Smooth muscle cell (in vitro differentiated cells): ENCODE results near the gene RXFP1. TPM values are rescaled to one million over a fixed set of nuclear protein-coding genes. Genes with fewer than 3 reads are reported as not detected.

Experiments used
- DNase-seq: peaks from one replicate; lab custom pipeline; 2025; ENCODE audit not compliant: unreplicated experiment; lab: John Stamatoyannopoulos, UW
- H2AFZ ChIP-seq: fragments of 200-600 bp; sonication (generic); 2 replicates; pipeline ENCODE4 v1.6.0; 2016; ENCODE audit warnings: antibody characterized with exemption, low read depth, mild to moderate bottlenecking
- H3F3A ChIP-seq: fragments of 200-600 bp; sonication (generic); 2 replicates; pipeline ENCODE4 v1.6.0; 2017; ENCODE audit warnings: antibody characterized with exemption, low read depth
- H3K27ac ChIP-seq: fragments of 200-600 bp; sonication (generic); 2 replicates; pipeline ENCODE4 v1.5.1; 2016; ENCODE audit warnings: low read depth, mild to moderate bottlenecking
- H3K27me3 ChIP-seq: fragments of 200-600 bp; sonication (generic); 2 replicates; pipeline ENCODE4 v1.6.1; 2016; ENCODE audit warnings: low read depth, mild to moderate bottlenecking
- H3K36me3 ChIP-seq: fragments of 200-600 bp; sonication (generic); 2 replicates; pipeline ENCODE4 v1.5.1; 2016; ENCODE audit warnings: low read depth
- H3K4me1 ChIP-seq: fragments of 200-600 bp; sonication (generic); 2 replicates; pipeline ENCODE4 v1.5.1; 2016; ENCODE audit warnings: low read depth
- H3K4me2 ChIP-seq: fragments of 200-600 bp; sonication (generic); 2 replicates; pipeline ENCODE4 v1.6.0; 2016; ENCODE audit warnings: mild to moderate bottlenecking
- H3K4me3 ChIP-seq: fragments of 200-600 bp; sonication (generic); 2 replicates; pipeline ENCODE4 v1.5.1; 2016; ENCODE audit warnings: mild to moderate bottlenecking
- H3K79me2 ChIP-seq: fragments of 200-600 bp; sonication (generic); 2 replicates; pipeline ENCODE4 v1.6.0; 2016; ENCODE audit warnings: low read depth, mild to moderate bottlenecking
- H3K9ac ChIP-seq: fragments of 200-600 bp; sonication (generic); 2 replicates; pipeline ENCODE4 v1.6.0; 2016; ENCODE audit warnings: low read depth
- H3K9me3 ChIP-seq: fragments of 200-600 bp; sonication (generic); replicated peaks from 2 replicates; pipeline ENCODE4 v1.5.1; 2016; ENCODE audit warnings: low read depth
- H4K20me1 ChIP-seq: fragments of 200-600 bp; sonication (generic); 2 replicates; pipeline ENCODE4 v1.6.0; 2016; ENCODE audit warnings: low read depth
- CTCF ChIP-seq: fragments of 200-600 bp; sonication (generic); IDR thresholded peaks from 2 replicates; pipeline ENCODE4 v1.5.1; 2017; ENCODE audit warnings: borderline replicate concordance, mild to moderate bottlenecking, antibody characterized with exemption; ENCODE audit not compliant: insufficient read depth, poor library complexity, severe bottlenecking
- WGBS: methylation state at CpG from one replicate; pipeline ENCODE4 v1.1.7; 2016; ENCODE audit warnings: low lambda C conversion rate; 5-methylcytosine and 5-hydroxymethylcytosine counted together
- polyA plus RNA-seq: library from polyadenylated mRNA; unstranded; fragments of >200 nt; fragmentation: Nextera tagmentation; extraction: Ambion mirVana; gene quantifications from 2 replicates; pipeline ENCODE4 v1.2.1, GENCODE V29; 2016
- total RNA-seq: library from RNA; depleted of rRNA; stranded (reverse); fragments of >200 nt; gene quantifications from 2 replicates; pipeline ENCODE4 v1.2.3, GENCODE V29; 2014

RXFP1 gene
- total and polyA plus RNA-seq, 2 experiments from 2014 or later, result not detected

GRCh38 chr4:158630893-158631292, 109.2 kb downstream of the RXFP1 start:
- H3F3A ChIP-seq, result no peaks in the 10 kb centered on the region
- no peak overlapping the region for H3K27ac ChIP-seq
- H3K4me2 ChIP-seq, result no peak overlapping the region
- no peak for DNase-seq
- H3K9me3 ChIP-seq, result no peaks in the 10 kb centered on the region
- H4K20me1 ChIP-seq, result no peaks in the 10 kb centered on the region
- H3K79me2 ChIP-seq, result no peaks in the 10 kb centered on the region
- peaks cover 13% of the 10 kb centered on the region for H3K27me3 ChIP-seq
- H3K4me3 ChIP-seq, result no peak overlapping the region
- WGBS, result 25% methylated on average over 1 of the region's 1 CpG
- no peak overlapping the region for H3K9ac ChIP-seq
- TF ChIP-seq CTCF, result no peak
- no peak overlapping the region for H2AFZ ChIP-seq
- no peaks in the 10 kb centered on the region for H3K4me1 ChIP-seq
- no peaks in the 10 kb centered on the region for H3K36me3 ChIP-seq

- 90% methylated on average over 1 of the region's 1 CpG for WGBS
- Histone ChIP-seq H3F3A (no peaks in the 10 kb centered on the region), H3K4me3 (no peak overlapping the region), H3K27ac (no peak overlapping the region), H3K79me2 (no peaks in the 10 kb centered on the region), H3K4me1 (no peaks in the 10 kb centered on the region), H2AFZ (no peak overlapping the region), H4K20me1 (no peaks in the 10 kb centered on the region), H3K9me3 (no peaks in the 10 kb centered on the region), H3K27me3 (peaks cover 4% of the 10 kb centered on the region), H3K4me2 (no peak overlapping the region), H3K36me3 (no peaks in the 10 kb centered on the region), H3K9ac (no peak overlapping the region)
- no peak for TF ChIP-seq CTCF
- no peak for DNase-seq
These were observed 114.9 kb downstream of the RXFP1 start for GRCh38 chr4:158636619-158637018.

GRCh38 chr4:158644356-158644755, 122.7 kb downstream of the RXFP1 start:
- H3K27ac ChIP-seq, result no peak overlapping the region
- H3K4me1 ChIP-seq, result no peaks in the 10 kb centered on the region
- no peak overlapping the region for H2AFZ ChIP-seq
- no peaks in the 10 kb centered on the region for H3F3A ChIP-seq
- TF ChIP-seq CTCF, result no peak
- no peaks in the 10 kb centered on the region for H3K27me3 ChIP-seq
- 79% methylated on average over 5 of the region's 5 CpGs for WGBS
- no peak overlapping the region for H3K4me3 ChIP-seq
- no peaks in the 10 kb centered on the region for H3K9me3 ChIP-seq
- DNase-seq, result no peak
- no peak overlapping the region for H3K4me2 ChIP-seq
- no peaks in the 10 kb centered on the region for H4K20me1 ChIP-seq
- no peak overlapping the region for H3K9ac ChIP-seq
- no peaks in the 10 kb centered on the region for H3K36me3 ChIP-seq
- H3K79me2 ChIP-seq, result no peaks in the 10 kb centered on the region

- WGBS, result 85% methylated on average over 3 of the region's 3 CpGs
- Histone ChIP-seq H3K4me2 (no peak overlapping the region), H4K20me1 (no peaks in the 10 kb centered on the region), H3K4me3 (no peak overlapping the region), H2AFZ (no peak overlapping the region), H3K27ac (no peak overlapping the region), H3K9ac (no peak overlapping the region), H3K27me3 (no peaks in the 10 kb centered on the region), H3K9me3 (no peaks in the 10 kb centered on the region), H3K36me3 (no peaks in the 10 kb centered on the region), H3K79me2 (no peaks in the 10 kb centered on the region), H3K4me1 (no peaks in the 10 kb centered on the region), H3F3A (no peaks in the 10 kb centered on the region)
- no peak for TF ChIP-seq CTCF
- no peak for DNase-seq
These were observed 123.1 kb downstream of the RXFP1 start for GRCh38 chr4:158644760-158645159.
